ENCODE data around the gene ABLIM2.

ABLIM2 gene

DNA sequence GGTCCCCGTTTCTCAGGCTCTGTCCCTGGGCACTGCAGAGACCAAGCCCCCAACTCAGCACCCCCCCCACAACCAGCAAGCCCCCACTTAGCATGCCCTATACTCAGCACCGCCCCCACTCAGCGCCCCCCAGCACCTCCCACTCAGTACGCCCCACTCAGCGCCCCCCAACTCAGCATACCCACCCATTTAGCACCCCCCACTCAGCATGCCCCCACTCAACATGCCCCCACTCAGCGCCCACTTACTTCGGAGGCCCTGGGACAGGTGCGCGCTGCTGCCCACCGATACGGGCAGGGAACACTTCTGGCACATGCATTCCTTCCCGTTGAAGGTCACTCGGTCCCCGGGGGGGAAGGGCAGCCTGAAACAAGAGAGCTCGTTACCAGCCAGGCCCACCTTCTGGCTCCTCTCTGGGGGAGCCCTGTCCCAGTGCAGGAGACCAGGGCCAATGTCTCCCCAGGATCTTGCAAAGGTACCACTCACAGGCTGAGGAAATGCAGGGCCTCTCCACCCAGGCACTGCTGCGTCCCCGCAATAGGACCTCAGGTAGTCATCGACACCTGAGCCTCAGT is 70.6 kb downstream of the ABLIM2 start:
- no peak for DNase-seq

GRCh38 chr4:8086783-8087445 is 71.7 kb downstream of the ABLIM2 start:
- no peak for DNase-seq

- no peak for DNase-seq
Observed at GRCh38 chr4:8085491-8086117, 73.0 kb downstream of the ABLIM2 start.

DNA sequence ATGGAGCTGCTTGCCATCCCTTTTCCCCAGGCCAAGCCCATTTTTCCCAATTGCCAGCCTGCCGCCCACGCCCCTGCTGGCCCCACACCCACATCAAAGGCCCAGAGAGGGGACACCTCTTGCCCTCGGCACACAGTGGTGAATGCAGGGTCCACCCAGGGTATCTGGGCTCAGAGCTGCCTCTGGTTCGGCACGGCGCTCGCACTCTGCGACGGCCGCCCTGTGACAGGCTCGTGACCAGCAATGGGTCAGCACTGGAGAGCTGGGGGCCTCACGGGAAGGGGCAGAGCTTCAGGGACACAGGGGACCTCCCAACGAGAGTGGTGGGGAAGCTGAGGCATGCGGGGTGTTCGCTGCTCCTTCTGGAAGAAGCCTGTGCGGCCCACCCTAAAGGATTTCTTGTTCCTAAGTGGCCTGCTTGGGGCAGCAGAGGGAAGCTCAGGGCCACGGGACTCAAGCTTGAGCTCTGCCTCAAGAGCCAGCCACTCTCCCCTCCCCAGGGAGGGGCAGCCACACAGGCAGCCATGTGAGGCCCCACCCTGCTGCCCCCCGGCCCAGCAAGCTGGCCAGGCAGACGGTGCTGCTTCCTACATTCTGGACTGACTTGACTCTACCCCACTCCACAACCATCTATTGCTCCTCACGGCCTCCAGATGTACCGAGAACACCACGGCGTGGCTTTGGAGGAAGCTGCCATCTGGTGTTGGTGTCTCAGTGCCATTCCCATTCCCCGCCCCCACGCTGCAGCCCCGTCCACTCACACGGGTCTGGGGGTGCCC is 73.7 kb downstream of the ABLIM2 start:
- no peak for DNase-seq

- no peak for DNase-seq
Observed at GRCh38 chr4:8084031-8084660, 74.5 kb downstream of the ABLIM2 start.

GRCh38 chr4:8083086-8083825 is 75.4 kb downstream of the ABLIM2 start:
- peak in 4 of 51 donors; percentile 16 to 27 (median 21) for DNase-seq

DNA sequence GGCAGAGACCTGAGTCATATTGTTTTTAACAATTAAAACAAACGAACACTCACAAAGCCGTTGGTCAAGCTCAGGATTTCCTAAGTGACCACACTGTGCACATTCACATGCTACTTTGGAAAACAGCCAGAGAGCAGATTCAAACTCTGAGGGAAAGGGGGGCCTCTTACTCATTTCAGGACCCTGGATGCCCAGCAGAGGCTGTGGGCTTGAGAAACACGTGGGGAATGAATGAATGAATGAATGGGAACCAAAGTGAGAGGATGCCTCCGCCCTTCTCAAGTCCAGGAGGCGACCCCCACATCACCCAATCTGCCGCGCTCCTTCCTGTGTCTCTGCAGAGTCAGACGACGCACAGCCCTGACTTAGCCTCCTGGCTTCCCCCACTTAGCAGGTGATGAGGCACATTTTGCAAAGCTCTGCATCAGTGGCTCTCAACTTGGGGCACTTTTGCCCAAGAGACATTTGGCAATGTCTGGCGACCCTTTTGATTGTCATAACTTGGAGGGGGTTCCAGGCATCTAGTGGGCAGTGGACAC is 76.0 kb downstream of the ABLIM2 start:
- no peak for DNase-seq

- DNase-seq: no peak
Observed at GRCh38 chr4:8081621-8082516, 76.7 kb downstream of the ABLIM2 start.

DNA sequence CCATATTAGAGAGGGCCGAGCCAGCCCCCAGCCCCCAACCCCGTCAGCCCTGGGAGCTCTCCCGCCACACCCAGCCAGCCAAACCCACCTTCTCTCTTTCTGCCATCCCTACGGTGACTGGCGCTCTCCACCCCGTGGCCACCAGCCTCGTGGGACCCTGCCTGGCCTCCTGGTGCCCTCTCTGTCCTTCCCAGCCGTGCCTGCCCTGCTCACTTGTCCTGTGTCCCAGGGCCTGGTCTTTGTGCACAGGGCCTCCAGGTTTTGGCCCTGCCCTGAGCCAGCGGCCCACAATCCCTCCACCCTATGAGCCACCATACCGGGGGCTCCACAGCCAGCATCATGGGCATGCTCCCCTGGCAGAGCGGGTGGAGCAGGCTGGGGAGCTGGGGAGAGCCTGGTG is 77.4 kb downstream of the ABLIM2 start:
- no peak for DNase-seq

GRCh38 chr4:8080754-8081065 is 77.9 kb downstream of the ABLIM2 start:
- DNase-seq: no peak

DNA sequence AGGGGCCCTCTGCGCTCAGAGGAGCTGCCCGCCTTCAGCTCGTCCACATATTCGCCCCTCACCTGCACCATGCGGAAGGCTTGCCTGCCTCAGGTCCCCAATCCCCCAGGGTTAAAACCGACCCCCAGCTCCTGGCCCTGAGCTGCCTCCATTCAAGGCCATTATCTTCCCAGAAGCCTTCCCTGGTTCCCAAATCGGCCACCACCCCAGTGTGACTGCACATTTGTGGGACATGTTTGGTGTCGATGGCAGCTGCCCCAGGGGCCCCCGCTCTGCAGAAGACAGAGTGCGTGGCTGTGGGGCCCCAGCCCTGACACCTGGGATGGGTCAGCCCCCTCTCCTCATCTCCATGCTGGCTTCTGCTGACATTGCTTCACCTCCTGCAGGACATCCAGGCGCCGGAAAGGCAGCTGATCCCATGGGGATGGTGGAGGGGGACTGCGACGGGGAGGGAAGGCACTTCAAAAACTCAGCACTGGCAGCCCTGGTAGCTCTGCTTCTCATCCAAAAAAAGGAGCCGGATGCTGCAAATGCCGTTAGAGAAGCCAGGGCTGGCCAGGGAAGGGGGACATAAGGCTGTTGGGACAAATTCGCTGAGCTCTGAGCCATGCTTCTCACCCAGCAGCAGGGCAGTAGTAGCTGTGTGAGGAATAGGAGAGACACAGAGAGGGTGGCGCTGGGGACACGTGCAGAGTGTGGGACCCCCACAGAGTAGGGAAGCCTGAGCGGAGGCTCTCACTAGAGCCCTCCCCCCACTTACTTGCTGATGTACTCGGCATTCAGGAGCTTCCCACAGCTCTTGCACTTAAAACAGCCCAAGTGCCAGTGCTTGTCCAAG is 78.5 kb downstream of the ABLIM2 start:
- no peak for DNase-seq

GRCh38 chr4:8079031-8079885 is 79.4 kb downstream of the ABLIM2 start:
- peak in 4 of 51 donors; percentile 28 to 66 (median 30) for DNase-seq

GRCh38 chr4:8078610-8079015 is 80.0 kb downstream of the ABLIM2 start:
- DNase-seq: no peak

DNA sequence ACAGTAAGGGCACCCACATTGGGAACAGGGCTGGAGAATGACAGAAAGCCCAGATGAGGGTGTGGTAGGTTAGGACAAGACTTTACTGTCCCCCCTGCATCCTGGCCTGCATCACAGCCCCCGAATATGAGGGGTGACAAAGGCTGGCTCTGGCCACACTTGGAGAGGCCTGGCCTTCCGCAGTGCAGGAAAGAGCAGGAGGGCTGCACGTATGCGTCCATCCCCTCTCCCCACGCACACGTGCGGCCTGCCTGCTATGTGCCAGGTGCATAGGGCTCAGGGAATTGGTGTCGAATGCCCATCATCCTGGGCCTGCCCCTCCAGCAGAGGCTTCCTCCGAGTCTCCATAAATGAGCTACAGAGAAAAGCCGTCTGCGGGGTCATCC is 80.5 kb downstream of the ABLIM2 start:
- DNase-seq: no peak

- DNase-seq: no peak
Observed at GRCh38 chr4:8077181-8078108, 81.2 kb downstream of the ABLIM2 start.

DNA sequence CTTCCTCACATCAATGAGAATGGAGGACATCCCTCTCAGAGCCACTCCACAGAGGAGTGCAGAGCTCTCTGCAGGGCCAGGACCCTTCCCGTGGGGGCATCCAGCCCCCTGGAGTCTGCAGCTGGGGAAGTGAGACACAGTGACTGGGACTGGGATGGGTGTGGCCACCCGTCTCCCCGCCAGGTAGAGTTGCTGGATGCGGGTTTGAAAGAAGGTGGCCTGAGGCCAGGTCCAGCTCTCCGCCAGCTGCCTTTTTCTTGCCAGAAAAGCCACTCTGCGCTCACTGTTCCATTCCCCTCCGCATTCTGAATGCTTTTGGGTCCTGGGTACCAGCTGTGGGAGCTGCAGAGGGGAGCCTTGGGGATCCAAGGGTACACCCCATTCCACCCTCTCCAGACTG is 82.6 kb downstream of the ABLIM2 start:
- no peak for DNase-seq

Measured in hypothalamus (tissue), 51 donors.